NT2/D1 (cell line): Measurements from ENCODE around the gene B2M.

Experiments used
- YY1 ChIP-seq: IDR thresholded peaks from 2 replicates; pipeline ENCODE4 v1.6.1; 2011; ENCODE audit not compliant: insufficient read length, insufficient read depth
- ZNF274 ChIP-seq: IDR thresholded peaks from 2 replicates; pipeline ENCODE4 v1.6.1; 2011; ENCODE audit warnings: mild to moderate bottlenecking, low read depth, low read length

- no peak for TF ChIP-seq YY1
- no peak for TF ChIP-seq ZNF274
Observed at GRCh38 chr15:44711743-44712345, 527 bp downstream of the B2M start.
